NT2/D1 (cell line): ENCODE data around the gene CCNQ.

Experiments used
- DNase-seq: peaks from one replicate; pipeline ENCODE4 v3.0.0-alpha.2; 2011; ENCODE audit warnings: low read depth, low spot score
- H3K27me3 ChIP-seq: 2 replicates; pipeline ENCODE4 v1.6.0; 2011; ENCODE audit warnings: mild to moderate bottlenecking; ENCODE audit not compliant: insufficient read length, insufficient read depth
- H3K36me3 ChIP-seq: 2 replicates; pipeline ENCODE4 v1.6.1; 2011; ENCODE audit warnings: mild to moderate bottlenecking, low read length, mixed read lengths; ENCODE audit not compliant: insufficient read depth, insufficient read length
- H3K4me1 ChIP-seq: 2 replicates; pipeline ENCODE4 v1.5.1; 2011; ENCODE audit not compliant: insufficient read depth, insufficient read length
- H3K4me3 ChIP-seq: 2 replicates; pipeline ENCODE4 v1.5.1; 2011; ENCODE audit warnings: low read depth; ENCODE audit not compliant: insufficient read length
- H3K9ac ChIP-seq: 2 replicates; pipeline ENCODE4 v1.6.0; 2011; ENCODE audit warnings: low read depth; ENCODE audit not compliant: insufficient read length
- H3K9me3 ChIP-seq: 2 replicates; pipeline ENCODE4 v1.5.1; 2011; ENCODE audit warnings: mild to moderate bottlenecking, low read length; ENCODE audit not compliant: insufficient read depth
- SUZ12 ChIP-seq: IDR thresholded peaks from 2 replicates; pipeline ENCODE4 v1.6.1; 2011; ENCODE audit not compliant: insufficient read length, insufficient read depth; ENCODE audit errors: extremely low read depth
- YY1 ChIP-seq: IDR thresholded peaks from 2 replicates; pipeline ENCODE4 v1.6.1; 2011; ENCODE audit not compliant: insufficient read length, insufficient read depth
- ZNF274 ChIP-seq: IDR thresholded peaks from 2 replicates; pipeline ENCODE4 v1.6.1; 2011; ENCODE audit warnings: mild to moderate bottlenecking, low read depth, low read length

Gene CCNQ

GRCh38 chrX:153580700-153581386, 18.1 kb downstream of the CCNQ start:
- TF ChIP-seq SUZ12 = no peak
- no peak for TF ChIP-seq ZNF274
- no peak for TF ChIP-seq YY1
- H3K4me3 ChIP-seq = no peak overlapping the region

GRCh38 chrX:153578889-153579288, 20.1 kb downstream of the CCNQ start:
- no peak overlapping the region for H3K4me3 ChIP-seq
- TF ChIP-seq SUZ12 (no peak), YY1 (no peak), ZNF274 (no peak)
- H3K27me3 ChIP-seq = no peaks in the 10 kb centered on the region
- H3K4me1 ChIP-seq = peaks cover 2% of the 10 kb centered on the region
- no peaks in the 10 kb centered on the region for H3K9me3 ChIP-seq
- DNase-seq = no peak
- H3K36me3 ChIP-seq = no peaks in the 10 kb centered on the region
- H3K9ac ChIP-seq = no peak overlapping the region

More at GRCh38 chrX:153580700-153581386, 18.1 kb downstream of the CCNQ start:
- Histone ChIP-seq H3K4me1 (no peaks in the 10 kb centered on the region), H3K9ac (no peak overlapping the region), H3K27me3 (no peaks in the 10 kb centered on the region), H3K9me3 (no peaks in the 10 kb centered on the region), H3K36me3 (no peaks in the 10 kb centered on the region)
- DNase-seq = no peak

- H3K9me3 ChIP-seq = no peaks in the 10 kb centered on the region
- no peak for DNase-seq
- H3K4me1 ChIP-seq = peaks cover 5% of the 10 kb centered on the region
- H3K4me3 ChIP-seq = no peak overlapping the region
- no peak for TF ChIP-seq ZNF274
- no peak for TF ChIP-seq YY1
- no peak for TF ChIP-seq SUZ12
- H3K36me3 ChIP-seq = no peaks in the 10 kb centered on the region
- no peak overlapping the region for H3K9ac ChIP-seq
- H3K27me3 ChIP-seq = no peaks in the 10 kb centered on the region
Measured at GRCh38 chrX:153578200-153578835, 20.6 kb downstream of the CCNQ start.

- peaks cover 5% of the 10 kb centered on the region for H3K4me1 ChIP-seq
- H3K9me3 ChIP-seq = no peaks in the 10 kb centered on the region
- no peak for DNase-seq
- no peaks in the 10 kb centered on the region for H3K36me3 ChIP-seq
- no peak for TF ChIP-seq YY1
- no peak for TF ChIP-seq ZNF274
- TF ChIP-seq SUZ12 = no peak
- no peaks in the 10 kb centered on the region for H3K27me3 ChIP-seq
- H3K4me3 ChIP-seq = no peak overlapping the region
- H3K9ac ChIP-seq = no peak overlapping the region
Measured at GRCh38 chrX:153576961-153577360, 22.0 kb downstream of the CCNQ start.

GRCh38 chrX:153576239-153576870, 22.6 kb downstream of the CCNQ start:
- Histone ChIP-seq H3K9me3 (no peaks in the 10 kb centered on the region), H3K9ac (no peak overlapping the region), H3K4me1 (peaks cover 5% of the 10 kb centered on the region), H3K36me3 (no peaks in the 10 kb centered on the region), H3K27me3 (no peaks in the 10 kb centered on the region), H3K4me3 (no peak overlapping the region)
- TF ChIP-seq ZNF274 = no peak
- TF ChIP-seq SUZ12 = no peak
- no peak for TF ChIP-seq YY1
- no peak for DNase-seq

GRCh38 chrX:153573984-153574383, 25.0 kb downstream of the CCNQ start:
- Histone ChIP-seq H3K9me3 (no peaks in the 10 kb centered on the region), H3K4me1 (peaks cover 5% of the 10 kb centered on the region), H3K4me3 (no peak overlapping the region), H3K27me3 (no peaks in the 10 kb centered on the region), H3K9ac (no peak overlapping the region), H3K36me3 (no peaks in the 10 kb centered on the region)
- DNase-seq = no peak
- no peak for TF ChIP-seq ZNF274

- Histone ChIP-seq H3K9me3 (no peaks in the 10 kb centered on the region), H3K9ac (no peak overlapping the region), H3K4me1 (peaks cover 5% of the 10 kb centered on the region), H3K36me3 (no peaks in the 10 kb centered on the region), H3K27me3 (no peaks in the 10 kb centered on the region), H3K4me3 (no peak overlapping the region)
- TF ChIP-seq SUZ12 (no peak), YY1 (no peak), ZNF274 (no peak)
- DNase-seq = no peak
Measured at GRCh38 chrX:153572601-153573000, 26.3 kb downstream of the CCNQ start.
